K562 (cell line): ENCODE data around the gene FCHO2. TPM values are rescaled to one million over a fixed set of nuclear protein-coding genes. Genes with fewer than 3 reads are reported as not detected.

Experiments
- ATAC-seq: fragments of 200-7000 bp; cut with Tn5 transposase; 3 replicates; pipeline ENCODE4 v1.9.1; 2020; ENCODE audit warnings: moderate library complexity
- BruUV-seq: library from RNA; stranded (reverse); fragments of 400-500 nt; replicated peaks from 2 replicates; lab custom pipeline; 2021; lab: Mats Ljungman, UMichigan
- CTCF ChIA-PET: fragments of 300-600 bp; formaldehyde crosslinking; extraction: SDS; loops from one replicate; lab custom pipeline; 2021; ENCODE audit warnings: low intra/inter-chr PET ratio; lab: Yijun Ruan, JAX
- POLR2A ChIA-PET: fragments of 300-600, 350-650 bp; sonication (Branson Sonifier 250); formaldehyde crosslinking; extraction: SDS; loops from one replicate; lab custom pipeline; 2021; ENCODE audit warnings: antibody characterized with exemption, inconsistent platforms; lab: Yijun Ruan, JAX
- DNase-seq, 4 experiments: peaks; one replicate each; pipeline versions ENCODE4 v3.0.0 to v3.0.0-alpha.2; 2011 to 2018; ENCODE audit warnings: low spot score in 3 of 4, mixed read lengths in 3 of 4; ENCODE audit errors: extremely low read depth in 1 of 4
- FAIRE-seq: peaks from 2 replicates; lab custom pipeline; 2011; peaks lifted over from hg19 to GRCh38; lab: Jason Lieb, UNC
- H2AFZ ChIP-seq: 2 replicates; pipeline ENCODE4 v1.6.0; 2011; ENCODE audit warnings: low read depth, low read length, control low read depth, inconsistent platforms
- H3K27ac ChIP-seq: fragments of 200-600 bp; 3 replicates; pipeline ENCODE4 v1.8.0; 2011; ENCODE audit warnings: low read depth, mild to moderate bottlenecking, control low read depth, inconsistent platforms, low read length, moderate library complexity, mixed read lengths; ENCODE audit errors: extremely low read depth
- H3K27me3 ChIP-seq, 2 experiments: fragments of 300-600 bp in 1 of 2; 2 replicates in 1 of 2; 3 replicates in 1 of 2; pipeline versions ENCODE4 v1.6.0 to v1.8.0; 2011; ENCODE audit warnings: inconsistent platforms in 2 of 2, low read length in 2 of 2, mild to moderate bottlenecking in 1 of 2, mixed read lengths in 1 of 2, moderate library complexity in 1 of 2; ENCODE audit not compliant: control insufficient read depth in 2 of 2, insufficient read depth in 2 of 2
- H3K36me3 ChIP-seq: fragments of 300-600 bp; 3 replicates; pipeline ENCODE4 v1.8.0; 2011; ENCODE audit warnings: mild to moderate bottlenecking, low read length, inconsistent platforms; ENCODE audit not compliant: control insufficient read depth, insufficient read depth
- H3K4me1 ChIP-seq, 2 experiments: fragments of 200-600 bp in 1 of 2; replicated peaks in 1 of 2; 2 replicates in 1 of 2; 3 replicates in 1 of 2; pipeline versions ENCODE4 v1.5.1 to v1.8.0; 2011; ENCODE audit warnings: inconsistent platforms in 2 of 2, low read length in 2 of 2, mild to moderate bottlenecking in 1 of 2, mixed read lengths in 1 of 2, moderate library complexity in 1 of 2; ENCODE audit not compliant: control insufficient read depth in 2 of 2, insufficient read depth in 2 of 2
- H3K4me2 ChIP-seq: 2 replicates; pipeline ENCODE4 v1.6.1; 2011; ENCODE audit warnings: low read length, control low read depth, inconsistent platforms, mixed read lengths; ENCODE audit not compliant: insufficient read depth
- H3K4me3 ChIP-seq: fragments of 200-600 bp; sonication (generic), shearing (Covaris generic); 2 replicates; pipeline ENCODE4 v1.5.1; 2016; ENCODE audit warnings: control low read depth, inconsistent platforms
- H3K79me2 ChIP-seq: fragments of 200-600 bp; 3 replicates; pipeline ENCODE4 v1.8.0; 2011; ENCODE audit warnings: low read length, inconsistent platforms; ENCODE audit not compliant: control insufficient read depth, insufficient read depth
- H3K9ac ChIP-seq, 2 experiments: 2 replicates each; pipeline versions ENCODE4 v1.6.0 to v1.6.1; 2011; ENCODE audit warnings: low read depth in 2 of 2, low read length in 2 of 2, control low read depth in 1 of 2, inconsistent platforms in 1 of 2, mild to moderate bottlenecking in 1 of 2, mixed read lengths in 1 of 2; ENCODE audit not compliant: insufficient read depth in 1 of 2
- H3K9me1 ChIP-seq: one replicate; pipeline ENCODE4 v1.6.0; 2011; ENCODE audit warnings: inconsistent platforms, mild to moderate bottlenecking, low read length, moderate library complexity; ENCODE audit not compliant: control insufficient read depth, insufficient read depth
- H3K9me3 ChIP-seq: replicated peaks from 2 replicates; pipeline ENCODE4 v1.5.1; 2011; ENCODE audit warnings: low read depth, low read length, inconsistent platforms; ENCODE audit not compliant: control insufficient read depth, insufficient read depth
- H4K20me1 ChIP-seq: replicated peaks from 2 replicates; pipeline ENCODE4 v1.6.1; 2011; ENCODE audit warnings: low read length, inconsistent platforms, mixed read lengths; ENCODE audit not compliant: control insufficient read depth, insufficient read depth
- ARID1B ChIP-seq: fragments of 450-650 bp; IDR thresholded peaks from 2 replicates; pipeline ENCODE4 v1.6.1; 2016; ENCODE audit warnings: antibody characterized with exemption, mild to moderate bottlenecking, inconsistent platforms
- BCL6 ChIP-seq: fragments of 250-450 bp; sonication (Bioruptor Pico); IDR thresholded peaks from 2 replicates; pipeline ENCODE4 v1.4.0; 2020
- CEBPB ChIP-seq: fragments of 450-650 bp; IDR thresholded peaks from 2 replicates; pipeline ENCODE4 v1.6.1; 2016; ENCODE audit warnings: missing genetic modification characterization, missing compliant biosample characterization
- MTA3 ChIP-seq: fragments of 450-650 bp; formaldehyde crosslinking; IDR thresholded peaks from 2 replicates; pipeline ENCODE4 v1.6.1; 2017; ENCODE audit warnings: mild to moderate bottlenecking, borderline replicate concordance
- TCF3 ChIP-seq: sonication (generic); formaldehyde crosslinking; IDR thresholded peaks from 2 replicates; pipeline ENCODE4 v1.4.0; 2020; ENCODE audit warnings: mild to moderate bottlenecking, missing genetic modification reagents
- TRIM24 ChIP-seq, 2 experiments: fragments of 450-650 bp; IDR thresholded peaks; 2 replicates each; pipeline ENCODE4 v1.6.1; 2016
- ZNF121 ChIP-seq: sonication (generic); formaldehyde crosslinking; conservative IDR thresholded peaks from 2 replicates; pipeline ENCODE4 v1.8.0; 2022; ENCODE audit warnings: missing genetic modification reagents
- WGBS: fragments of 100-300 bp; shearing (Covaris generic); methylation state at CpG from one replicate; pipeline ENCODE4 v1.1.6; 2016; ENCODE audit warnings: low coverage, mixed read lengths; ENCODE audit not compliant: insufficient coverage; ENCODE audit errors: missing lambda C conversion rate; 5-methylcytosine and 5-hydroxymethylcytosine counted together
- in situ Hi-C: fragments of 300-500 bp; cut with MboI; formaldehyde crosslinking; loops from 4 replicates; pipeline ENCODE4 v1.15.0; 2018; ENCODE audit warnings: inconsistent platforms, mixed read lengths
- intact Hi-C: fragments of 100-400 bp; cut with micrococcal nuclease; formaldehyde crosslinking; loops from 2 replicates; pipeline ENCODE4 v1.14.2; 2022
- polyA plus RNA-seq, 8 experiments: library from polyadenylated mRNA; depleted of rRNA in 4 of 8; stranded (reverse) in 5 of 8; unstranded in 3 of 8; fragments of >200 nt; fragmentation: Nextera tagmentation in 2 of 8; fragmentation: Illumina TruSeq in 1 of 8; extraction: Ambion mirVana in 2 of 8; extraction: Trizol in 1 of 8; gene quantifications; 2 replicates each; pipeline versions ENCODE4 v1.2.1 to v1.2.3, GENCODE V29; 2011 to 2014; ENCODE audit warnings: inconsistent platforms in 1 of 8, missing spikeins in 1 of 8
- total RNA-seq, 7 experiments: library from RNA; depleted of rRNA in 6 of 7; stranded (reverse); fragments of >200 nt in 6 of 7; fragmentation: Illumina TruSeq in 2 of 7; extraction: Trizol in 2 of 7; gene quantifications; 2 replicates each; pipeline versions ENCODE4 v1.2.1 to v1.2.3, GENCODE V29; 2011 to 2021; ENCODE audit warnings: low replicate concordance in 1 of 7

The FCHO2 gene
- total and polyA plus RNA-seq, 9 of the 15 experiments (the other 6 are each of a cell fraction or from before 2014, with no cell fraction given): 4.4 to 13.4 (median 8.3) TPM

DNA sequence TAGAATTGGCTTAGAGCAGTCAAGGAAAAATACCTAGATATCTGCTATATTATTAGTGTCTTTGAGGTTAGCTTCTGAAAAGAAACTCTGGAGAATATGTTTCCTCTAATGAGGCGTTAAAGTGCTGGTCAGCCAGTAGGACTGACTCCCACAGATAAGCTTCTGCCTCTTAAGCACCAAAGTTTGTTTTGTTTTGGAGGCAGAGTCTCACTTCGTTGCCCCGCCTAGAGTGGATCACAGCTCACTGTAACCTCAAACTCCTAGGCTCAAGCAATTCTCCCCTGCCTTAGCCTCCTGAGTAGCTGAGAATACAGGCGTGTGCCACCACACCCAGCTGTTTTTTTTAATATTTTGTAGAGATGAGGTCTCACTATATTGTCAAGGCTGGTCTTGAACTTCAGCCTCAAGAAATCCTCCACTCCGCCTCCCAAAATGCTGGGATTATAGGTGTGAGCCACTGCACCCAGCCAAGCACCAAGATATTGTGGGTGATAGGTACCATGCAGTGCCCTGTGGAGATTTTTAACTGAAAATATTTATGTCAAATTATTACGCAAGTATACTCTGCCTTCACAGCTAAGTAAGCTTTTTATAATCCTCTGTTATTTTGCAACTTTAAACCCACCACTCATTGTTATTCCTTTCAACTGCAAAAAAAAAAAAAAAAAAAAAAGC, 139.9 kb downstream of the FCHO2 start:
- Histone ChIP-seq H2AFZ (no peak overlapping the region), H3K4me2 (no peak overlapping the region), H3K27me3 (no peaks in the 10 kb centered on the region), H3K4me3 (no peak overlapping the region), H3K79me2 (no peaks in the 10 kb centered on the region), H3K9ac (no peak overlapping the region), H4K20me1 (no peaks in the 10 kb centered on the region), H3K9me1 (no peaks in the 10 kb centered on the region), H3K9me3 (no peaks in the 10 kb centered on the region), H3K4me1 (peaks cover 0 to 4% of the 10 kb centered on the region in 2 experiments; a peak in 2 of 5 replicates), H3K27ac (no peak overlapping the region), H3K36me3 (no peaks in the 10 kb centered on the region)
- BruUV-seq: no TSS peak
- intact Hi-C loops (no loop called here), in situ Hi-C loops (no loop called here)
- TF ChIP-seq BCL6 (CRISPR knock-in tag) (no peak), ARID1B (no peak), CEBPB (tag) (peak; percentile 30; the same call in 1 of the 2 replicates), TRIM24 (IDR thresholded peaks at IDR 0.05) (no peak), MTA3 (no peak), TCF3 (CRISPR knock-in tag) (0 out of 2 replicates have a peak, but pooled peaks have one; percentile 16), ZNF121 (CRISPR knock-in tag) (0 out of 2 replicates have a peak, but pooled peaks have one; percentile 17)
- peak; percentile 40 for FAIRE-seq
- ChIA-PET POLR2A (interaction anchor here (0.8 kb wide), 1 partner anchor 15 kb away, joined by 4 read pairs; no protein-coding TSS in a partner anchor), CTCF (no interaction called here)
- ATAC-seq: peak; percentile 81
- WGBS: 45% methylated on average over 6 of the region's 6 CpGs
- peak in 2 of 4 experiments; percentile 20 to 40 for DNase-seq
